OCI-LY1 (cell line): Measurements from ENCODE around the gene CCIN.
A peak's percentile ranks its signal among the peaks of the same experiment; 100 is the strongest.

Experiments used
- H2AFZ ChIP-seq: fragments of 200-600 bp; sonication (generic), shearing (Covaris generic); 2 replicates; pipeline ENCODE4 v1.6.0; 2014; ENCODE audit warnings: antibody characterized with exemption, mild to moderate bottlenecking, low read length
- H3F3A ChIP-seq: fragments of 200-600 bp; sonication (generic), shearing (Covaris generic); 2 replicates; pipeline ENCODE4 v1.6.0; 2014; ENCODE audit warnings: mild to moderate bottlenecking, antibody characterized with exemption, low read length, moderate library complexity; ENCODE audit not compliant: insufficient read depth
- H3K27ac ChIP-seq: fragments of 200-600 bp; sonication (generic); 2 replicates; pipeline ENCODE4 v1.5.1; 2014; ENCODE audit warnings: low read length, mixed run types, mild to moderate bottlenecking, low read depth; ENCODE audit not compliant: poor library complexity, severe bottlenecking
- H3K27me3 ChIP-seq: fragments of 200-600 bp; sonication (generic); 2 replicates; pipeline ENCODE4 v1.6.0; 2014; ENCODE audit warnings: antibody characterized with exemption, mild to moderate bottlenecking, low read length, moderate library complexity; ENCODE audit not compliant: insufficient read depth
- H3K36me3 ChIP-seq: fragments of 200-600 bp; sonication (generic); 2 replicates; pipeline ENCODE4 v1.6.1; 2014; ENCODE audit warnings: mild to moderate bottlenecking, antibody characterized with exemption, low read length, moderate library complexity, mixed read lengths; ENCODE audit not compliant: insufficient read depth
- H3K4me1 ChIP-seq: fragments of 200-600 bp; sonication (generic); 2 replicates; pipeline ENCODE4 v1.5.1; 2014; ENCODE audit warnings: mild to moderate bottlenecking, low read length, moderate library complexity; ENCODE audit not compliant: insufficient read depth, severe bottlenecking
- H3K4me2 ChIP-seq: fragments of 200-600 bp; sonication (generic), shearing (Covaris generic); 2 replicates; pipeline ENCODE4 v1.6.1; 2014; ENCODE audit warnings: low read length
- H3K4me3 ChIP-seq: fragments of 200-600 bp; sonication (generic); 2 replicates; pipeline ENCODE4 v1.5.1; 2014; ENCODE audit warnings: low read length, low read depth, mild to moderate bottlenecking, mixed read lengths; ENCODE audit not compliant: poor library complexity, severe bottlenecking
- H3K79me2 ChIP-seq: fragments of 200-600 bp; shearing (Covaris generic); 2 replicates; pipeline ENCODE4 v1.6.1; 2016; ENCODE audit warnings: mixed run types, low read length, mixed read lengths; ENCODE audit not compliant: insufficient read depth
- H3K9ac ChIP-seq: fragments of 200-600 bp; sonication (generic), shearing (Covaris generic); 2 replicates; pipeline ENCODE4 v1.6.1; 2014; ENCODE audit warnings: mild to moderate bottlenecking, low read length, mixed read lengths
- H3K9me2 ChIP-seq: fragments of 200-600 bp; sonication (generic), shearing (Covaris generic); 2 replicates; pipeline ENCODE4 v1.6.1; 2014; ENCODE audit warnings: low read depth, mild to moderate bottlenecking, low read length, mixed read lengths
- H3K9me3 ChIP-seq: fragments of 200-600 bp; shearing (Covaris generic); 2 replicates; pipeline ENCODE4 v1.6.1; 2014; ENCODE audit warnings: low read length, mixed read lengths
- H4K20me1 ChIP-seq: fragments of 200-600 bp; sonication (generic), shearing (Covaris generic); 2 replicates; pipeline ENCODE4 v1.6.0; 2016; ENCODE audit warnings: mild to moderate bottlenecking, low read length; ENCODE audit not compliant: insufficient read depth
- CTCF ChIP-seq: fragments of 200-600 bp; sonication (generic), shearing (Covaris generic); IDR thresholded peaks from 2 replicates; pipeline ENCODE4 v1.5.1; 2017; ENCODE audit warnings: mild to moderate bottlenecking, antibody characterized with exemption, low read length, moderate library complexity, mixed read lengths
- EZH2 ChIP-seq: fragments of 200-600 bp; sonication (generic), shearing (Covaris generic); IDR thresholded peaks from 2 replicates; pipeline ENCODE4 v1.8.0; 2017; ENCODE audit warnings: borderline replicate concordance, mixed run types, mild to moderate bottlenecking, antibody characterized with exemption, low read length, moderate library complexity, mixed read lengths

The CCIN gene

GRCh38 chr9:36135741-36136271 lies 33.4 kb upstream of the CCIN start:
- no peak for TF ChIP-seq CTCF
- no peak for TF ChIP-seq EZH2
- no peak overlapping the region for H3K9ac ChIP-seq
- no peaks in the 10 kb centered on the region for H4K20me1 ChIP-seq
- H3K36me3 ChIP-seq, result no peaks in the 10 kb centered on the region
- no peaks in the 10 kb centered on the region for H3K4me1 ChIP-seq
- no peak overlapping the region for H2AFZ ChIP-seq
- H3K79me2 ChIP-seq, result no peaks in the 10 kb centered on the region
- peak overlapping the region; percentile 71 for H3K4me2 ChIP-seq
- peak overlapping the region; percentile 56 for H3K4me3 ChIP-seq
- no peak overlapping the region for H3K27ac ChIP-seq
- H3F3A ChIP-seq, result no peaks in the 10 kb centered on the region
- no peaks in the 10 kb centered on the region for H3K9me3 ChIP-seq
- no peaks in the 10 kb centered on the region for H3K9me2 ChIP-seq
- H3K27me3 ChIP-seq, result 0 out of 2 replicates have a peak, but pooled peaks cover 3% of the 10 kb centered on the region

- Histone ChIP-seq H3F3A (no peaks in the 10 kb centered on the region), H4K20me1 (no peaks in the 10 kb centered on the region), H3K4me2 (peak within 1 kb of the TSS; percentile 71), H3K9me2 (no peaks in the 10 kb centered on the region), H3K9ac (peak within 1 kb of the TSS; percentile 54; the same call in 1 of the 2 replicates), H3K27ac (no peak within 1 kb of the TSS), H2AFZ (no peak within 1 kb of the TSS), H3K79me2 (no peaks in the 10 kb centered on the region), H3K27me3 (0 out of 2 replicates have a peak, but pooled peaks cover 3% of the 10 kb centered on the region), H3K4me3 (peak within 1 kb of the TSS; percentile 56), H3K36me3 (no peaks in the 10 kb centered on the region), H3K9me3 (no peaks in the 10 kb centered on the region), H3K4me1 (no peaks in the 10 kb centered on the region)
- TF ChIP-seq EZH2 (no peak), CTCF (no peak)
Observed at GRCh38 chr9:36136272-36136893, 32.8 kb upstream of the CCIN start, which contains the start of gene GLIPR2. GLIPR2 (plus strand) TSS chr9:36136733; CDS start chr9:36136779, 46 bp downstream.

GRCh38 chr9:36136894-36137391 lies 32.2 kb upstream of the CCIN start:
- Histone ChIP-seq H3K36me3 (no peaks in the 10 kb centered on the region), H3K4me1 (no peaks in the 10 kb centered on the region), H3K9me2 (no peaks in the 10 kb centered on the region), H3K79me2 (no peaks in the 10 kb centered on the region), H4K20me1 (no peaks in the 10 kb centered on the region), H3K27me3 (0 out of 2 replicates have a peak, but pooled peaks cover 3% of the 10 kb centered on the region), H3K27ac (no peak overlapping the region), H2AFZ (no peak overlapping the region), H3K9ac (peak overlapping the region; percentile 54; the same call in 1 of the 2 replicates), H3K4me2 (peak overlapping the region; percentile 71), H3K9me3 (no peaks in the 10 kb centered on the region), H3K4me3 (peak overlapping the region; percentile 56), H3F3A (no peaks in the 10 kb centered on the region)
- TF ChIP-seq EZH2 (no peak), CTCF (no peak)
